Keratinocyte (primary cell): ENCODE data around the gene CGN.

Experiments used
- EZH2 ChIP-seq: IDR thresholded peaks from one replicate; pipeline ENCODE4 v1.6.1; 2012; ENCODE audit warnings: inconsistent platforms, mild to moderate bottlenecking, low read length, moderate library complexity
- TF ChIP-seq, protein P1 (sequence below), 3 experiments: IDR thresholded peaks in 1 of 3; conservative IDR thresholded peaks in 1 of 3; optimal IDR thresholded peaks in 1 of 3; 2 replicates in 2 of 3; 3 replicates in 1 of 3; pipeline versions ENCODE3 to v1.5.1; 2011; ENCODE audit warnings: low read length in 3 of 3, mild to moderate bottlenecking in 3 of 3, moderate library complexity in 2 of 3, control low read depth in 1 of 3, inconsistent platforms in 1 of 3; ENCODE audit not compliant: insufficient read depth in 2 of 3; ENCODE audit errors: extremely low read depth in 1 of 3

DNA sequence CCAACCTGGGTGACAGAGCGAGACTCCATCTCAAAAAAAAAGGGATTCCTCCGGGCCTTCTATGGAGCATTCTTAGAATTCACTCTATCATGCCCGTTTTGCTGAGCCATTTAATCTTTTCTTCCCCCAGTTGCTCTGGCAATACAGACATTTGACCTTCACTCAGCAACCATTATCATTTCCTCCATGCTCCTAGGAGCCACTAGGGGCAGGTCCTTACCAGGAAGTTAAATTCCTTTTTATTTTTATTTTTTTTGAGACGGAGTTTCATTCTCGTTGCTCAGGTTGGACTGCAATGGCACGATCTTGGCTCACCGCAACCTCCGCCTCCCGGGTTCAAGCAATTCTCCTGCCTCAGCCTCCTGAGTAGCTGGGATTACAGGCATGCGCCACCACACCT lies 9.7 kb upstream of the CGN start:
- TF ChIP-seq, protein P1, sequence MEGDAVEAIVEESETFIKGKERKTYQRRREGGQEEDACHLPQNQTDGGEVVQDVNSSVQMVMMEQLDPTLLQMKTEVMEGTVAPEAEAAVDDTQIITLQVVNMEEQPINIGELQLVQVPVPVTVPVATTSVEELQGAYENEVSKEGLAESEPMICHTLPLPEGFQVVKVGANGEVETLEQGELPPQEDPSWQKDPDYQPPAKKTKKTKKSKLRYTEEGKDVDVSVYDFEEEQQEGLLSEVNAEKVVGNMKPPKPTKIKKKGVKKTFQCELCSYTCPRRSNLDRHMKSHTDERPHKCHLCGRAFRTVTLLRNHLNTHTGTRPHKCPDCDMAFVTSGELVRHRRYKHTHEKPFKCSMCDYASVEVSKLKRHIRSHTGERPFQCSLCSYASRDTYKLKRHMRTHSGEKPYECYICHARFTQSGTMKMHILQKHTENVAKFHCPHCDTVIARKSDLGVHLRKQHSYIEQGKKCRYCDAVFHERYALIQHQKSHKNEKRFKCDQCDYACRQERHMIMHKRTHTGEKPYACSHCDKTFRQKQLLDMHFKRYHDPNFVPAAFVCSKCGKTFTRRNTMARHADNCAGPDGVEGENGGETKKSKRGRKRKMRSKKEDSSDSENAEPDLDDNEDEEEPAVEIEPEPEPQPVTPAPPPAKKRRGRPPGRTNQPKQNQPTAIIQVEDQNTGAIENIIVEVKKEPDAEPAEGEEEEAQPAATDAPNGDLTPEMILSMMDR (optimal IDR thresholded peaks at IDR 0.05 in 1 of 3, IDR thresholded peaks at IDR 0.05 in 1 of 3, conservative IDR thresholded peaks at IDR 0.05 in 1 of 3; ENCODE audit: extremely low read depth in 1 of 3, insufficient read depth in 2 of 3, low read length in 3 of 3), result peak in 1 of 3 experiments; percentile 36
- TF ChIP-seq EZH2, result no peak
